Dedifferentiated amniotic fluid mesenchymal stem cell (primary cell): ENCODE measurements around the gene DCAF7.
A peak's percentile ranks its signal among the peaks of the same experiment; 100 is the strongest.

Experiments
- DNase-seq: peaks from one replicate; pipeline ENCODE4 v3.0.0-alpha.2; 2016; ENCODE audit errors: extremely low spot score

DCAF7 gene

DNA sequence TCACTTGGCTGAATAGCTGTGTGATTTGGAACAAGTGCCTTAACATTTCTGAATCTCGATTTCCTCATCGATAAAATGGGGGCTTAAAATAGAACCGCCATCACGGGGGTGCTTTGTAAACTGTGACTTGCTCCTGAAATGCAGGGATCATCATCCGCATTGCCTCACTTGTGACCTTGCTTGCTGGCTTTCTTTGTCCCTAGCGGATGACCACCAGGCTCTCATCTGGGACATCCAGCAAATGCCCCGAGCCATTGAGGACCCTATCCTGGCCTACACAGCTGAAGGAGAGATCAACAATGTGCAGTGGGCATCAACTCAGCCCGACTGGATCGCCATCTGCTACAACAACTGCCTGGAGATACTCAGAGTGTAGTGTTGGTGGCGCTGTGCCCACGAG lies 38.5 kb downstream of the DCAF7 start:
- DNase-seq, result no peak

DNA sequence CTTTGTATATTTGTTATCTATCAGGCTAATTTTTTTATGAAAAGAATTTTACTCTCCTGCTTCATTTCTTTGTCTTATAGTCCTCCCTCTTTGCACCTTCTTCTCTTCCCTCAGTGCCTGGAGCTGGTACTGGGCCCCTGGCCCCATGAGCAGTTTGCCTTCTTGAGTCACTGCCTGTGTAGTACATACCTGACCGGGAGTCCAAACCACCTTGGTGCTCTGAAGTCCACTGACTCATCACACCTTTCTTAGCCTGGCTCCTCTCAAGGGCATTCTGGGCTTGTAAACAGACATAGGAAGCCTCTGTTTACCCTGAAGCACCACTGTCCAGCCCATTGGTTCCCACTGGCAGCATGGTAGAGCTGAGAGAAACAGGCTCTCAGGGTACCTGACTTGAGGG lies 39.4 kb downstream of the DCAF7 start:
- no peak for DNase-seq

DNA sequence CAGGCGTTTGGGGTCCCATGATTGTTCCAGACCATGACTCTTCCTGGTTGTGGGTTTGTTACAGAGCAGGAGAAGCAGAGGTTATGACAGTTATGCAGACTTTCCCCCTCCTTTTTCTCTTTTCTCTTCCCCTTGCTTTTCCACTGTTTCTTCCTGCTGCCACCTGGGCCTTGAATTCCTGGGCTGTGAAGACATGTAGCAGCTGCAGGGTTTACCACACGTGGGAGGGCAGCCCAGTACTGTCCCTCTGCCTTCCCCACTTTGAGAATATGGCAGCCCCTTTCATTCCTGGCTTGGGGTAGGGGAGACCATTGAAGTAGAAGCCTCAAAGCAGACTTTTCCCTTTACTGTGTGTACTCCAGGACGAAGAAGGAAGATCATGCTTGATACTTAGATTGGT lies 42.5 kb downstream of the DCAF7 start:
- no peak for DNase-seq

DNA sequence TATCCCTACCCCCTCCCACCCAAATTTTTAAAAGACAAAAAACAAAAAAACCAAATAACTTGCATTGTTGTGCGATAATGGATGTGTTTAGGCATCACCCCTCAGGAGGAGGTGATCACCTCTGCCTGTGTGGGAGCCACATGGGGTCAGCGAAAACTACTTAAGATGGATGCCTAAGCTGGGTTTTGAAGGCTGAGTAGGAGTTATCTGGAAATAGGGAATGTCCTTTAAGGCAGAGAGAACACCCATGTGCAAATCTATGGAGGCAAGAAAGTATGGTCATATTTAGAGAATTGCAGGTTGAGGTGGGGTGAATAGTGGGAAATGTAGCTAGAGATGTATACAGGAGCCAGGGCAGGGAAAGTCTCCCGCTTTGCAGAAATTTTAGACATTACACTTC lies 44.9 kb downstream of the DCAF7 start:
- DNase-seq, result no peak

DNA sequence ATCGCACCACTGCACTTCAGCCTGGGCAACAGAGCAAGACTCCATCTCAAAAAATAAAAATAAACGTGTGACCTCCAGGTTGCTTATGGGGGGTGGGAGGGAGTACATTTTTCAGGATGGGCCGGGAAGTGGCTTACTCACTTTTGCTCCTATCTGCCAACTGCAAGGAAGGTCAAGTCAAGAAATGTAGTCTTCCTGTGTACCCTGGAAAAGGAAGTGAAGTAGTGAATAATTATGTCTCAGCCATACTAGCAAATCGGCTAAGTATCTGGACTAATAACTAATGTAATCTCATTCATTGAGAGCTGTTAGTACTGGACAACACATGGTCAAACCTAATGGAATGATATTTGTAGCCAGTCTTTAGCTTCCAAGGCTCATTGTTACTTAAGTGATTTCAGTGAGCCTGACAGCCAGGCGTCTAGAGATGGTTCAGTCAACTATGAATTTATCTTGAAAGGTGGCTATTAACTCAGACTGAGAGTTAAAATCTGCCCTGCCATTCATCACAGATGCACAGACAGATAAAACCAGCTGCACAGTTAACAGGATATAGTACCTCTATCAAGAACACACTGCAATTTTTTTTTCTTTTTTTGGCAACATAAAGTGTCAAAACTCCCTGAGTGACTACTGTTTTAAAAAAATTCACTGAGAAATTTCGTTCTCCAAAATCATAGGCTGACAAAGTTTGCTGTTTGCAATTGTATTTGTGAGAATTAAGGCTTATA lies 46.7 kb downstream of the DCAF7 start:
- no peak for DNase-seq

DNA sequence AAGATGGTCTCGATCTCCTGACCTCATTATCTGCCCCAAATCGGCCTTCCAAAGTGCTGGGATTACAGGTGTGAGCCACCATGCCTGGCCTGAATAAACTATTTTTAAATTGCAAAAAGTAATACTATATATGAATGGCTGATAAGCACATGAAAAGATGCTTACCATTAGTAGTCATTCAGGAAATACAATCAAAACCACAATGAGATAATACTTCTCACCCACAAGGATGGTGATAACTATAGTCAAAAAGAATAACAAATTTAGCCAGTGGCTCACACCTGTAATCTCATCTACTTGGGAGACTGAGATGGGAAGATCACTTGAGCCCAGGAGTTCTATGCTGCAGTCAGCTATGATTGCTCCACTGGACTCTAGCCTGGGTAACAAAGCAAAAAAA lies 48.0 kb downstream of the DCAF7 start:
- no peak for DNase-seq

DNA sequence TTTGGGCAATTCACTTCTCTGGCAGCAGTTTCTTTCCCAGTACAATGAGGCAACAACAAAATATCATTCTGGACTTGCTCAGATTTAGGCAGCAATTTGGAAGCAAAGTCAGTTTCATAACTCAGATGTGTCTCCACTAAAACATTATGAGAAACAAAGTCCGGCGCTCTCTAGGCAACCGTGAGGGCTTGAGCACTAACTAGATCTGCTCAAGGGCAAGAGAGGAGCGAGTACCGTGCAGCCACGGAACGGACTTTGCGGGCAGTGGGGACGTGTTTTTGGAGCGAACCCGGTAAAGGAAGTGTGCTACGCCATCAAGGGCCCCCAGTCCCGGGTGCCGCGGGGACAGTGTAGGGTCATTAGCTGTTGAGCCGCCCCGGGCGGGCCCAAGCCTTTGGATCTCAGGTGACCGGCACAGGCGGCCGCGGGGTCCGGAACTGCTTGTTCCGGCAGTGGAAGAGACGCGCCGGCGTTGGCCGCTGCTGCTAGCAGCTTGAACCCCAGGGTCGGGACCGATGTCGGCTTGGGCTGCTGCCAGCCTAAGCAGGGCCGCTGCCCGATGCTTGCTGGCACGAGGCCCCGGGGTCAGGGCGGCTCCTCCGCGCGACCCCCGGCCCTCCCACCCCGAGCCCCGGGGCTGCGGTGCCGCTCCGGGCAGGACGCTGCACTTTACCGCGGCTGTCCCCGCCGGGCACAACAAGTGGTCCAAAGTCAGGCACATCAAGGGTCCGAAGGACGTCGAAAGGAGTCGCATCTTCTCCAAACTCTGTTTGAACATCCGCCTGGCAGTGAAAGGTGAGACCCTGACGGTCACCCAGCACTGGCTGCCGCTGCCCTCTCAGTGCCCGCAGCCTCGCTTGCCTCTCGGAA lies 50.5 kb downstream of the DCAF7 start, which contains the start of gene TACO1:
Gene TACO1, plus strand, starts transcription at position 327 of the 870 bp plus-strand sequence. Its CDS starts 189 bp downstream, at position 516.
- DNase-seq, result peak; percentile 68

DNA sequence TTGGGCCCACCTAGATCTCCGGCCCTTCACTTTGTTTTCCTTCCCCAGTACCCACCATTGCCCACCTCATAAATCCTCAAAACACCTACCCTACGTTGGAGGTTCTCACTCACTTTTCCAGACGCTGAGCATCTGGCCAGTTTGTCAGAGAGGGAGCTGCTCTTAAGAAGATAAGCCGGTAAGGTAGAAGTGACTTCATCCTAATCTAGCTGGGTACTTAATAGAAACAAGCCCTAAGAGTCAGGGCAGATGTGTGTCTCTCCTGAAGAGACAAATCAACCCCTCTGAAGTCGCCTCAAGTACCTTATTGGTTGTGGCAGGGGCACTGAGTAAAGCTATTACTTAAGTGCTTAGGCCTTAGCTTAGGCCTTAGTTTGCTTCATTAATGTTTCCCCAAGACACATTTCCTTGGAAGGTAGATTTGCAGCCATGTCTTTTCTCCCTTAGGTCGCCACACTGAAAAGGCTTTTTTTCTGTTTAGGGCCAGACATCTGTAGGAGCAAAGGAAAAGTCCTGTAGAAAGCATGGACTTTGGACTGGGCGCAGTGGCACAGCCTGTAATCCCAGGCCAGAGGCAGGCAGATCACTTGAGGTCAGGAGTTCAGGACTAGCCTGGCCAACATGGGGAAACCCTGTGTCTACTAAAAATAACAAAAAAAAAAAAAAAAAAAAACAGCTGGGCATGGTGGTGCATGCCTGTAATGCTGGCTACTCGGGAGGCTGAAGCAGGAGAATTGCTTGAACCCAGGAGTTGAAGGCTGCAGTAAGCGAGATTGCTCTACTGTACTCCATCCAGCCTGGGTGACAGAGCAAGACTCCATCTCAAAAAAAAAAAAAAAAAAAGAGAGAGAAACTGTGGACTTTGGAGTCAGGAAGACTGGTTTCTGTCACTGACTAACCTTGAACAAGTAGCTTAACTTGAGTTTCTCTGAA lies 51.4 kb downstream of the DCAF7 start:
- no peak for DNase-seq

DNA sequence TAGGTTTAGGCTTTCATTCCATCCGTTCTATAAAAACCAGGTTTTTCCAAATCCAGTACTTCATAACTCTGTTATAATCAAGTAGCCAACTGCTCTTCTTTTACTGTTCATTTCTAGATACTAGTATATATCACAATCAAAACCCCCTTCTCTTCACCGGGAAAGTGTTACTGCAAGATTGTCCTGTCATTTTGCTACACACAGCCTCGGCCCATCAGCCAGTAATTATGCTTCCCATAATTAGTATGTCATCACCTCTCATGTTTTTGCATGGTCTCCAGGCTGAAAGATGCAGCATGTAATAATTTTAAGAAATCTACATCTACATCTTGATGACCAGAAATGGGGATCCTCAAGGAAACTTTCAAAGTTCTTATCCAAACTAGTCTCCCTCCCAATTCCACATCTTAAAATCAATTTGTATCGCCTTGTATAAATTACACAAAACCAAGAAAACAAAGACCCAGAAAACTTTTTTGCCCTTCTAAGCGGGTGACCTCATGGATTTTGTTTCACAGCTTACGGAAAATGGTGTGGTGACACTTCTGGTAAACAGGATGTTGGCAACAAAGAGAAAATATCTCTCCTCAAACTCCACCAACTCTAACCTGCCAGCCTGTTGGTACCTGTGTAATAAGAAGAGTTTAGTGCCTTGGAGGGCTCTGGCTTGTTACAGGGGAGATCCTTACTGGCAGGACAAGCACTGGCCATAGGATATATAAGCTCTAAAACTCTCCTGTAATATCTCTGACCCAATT lies 59.7 kb downstream of the DCAF7 start:
- no peak for DNase-seq

DNA sequence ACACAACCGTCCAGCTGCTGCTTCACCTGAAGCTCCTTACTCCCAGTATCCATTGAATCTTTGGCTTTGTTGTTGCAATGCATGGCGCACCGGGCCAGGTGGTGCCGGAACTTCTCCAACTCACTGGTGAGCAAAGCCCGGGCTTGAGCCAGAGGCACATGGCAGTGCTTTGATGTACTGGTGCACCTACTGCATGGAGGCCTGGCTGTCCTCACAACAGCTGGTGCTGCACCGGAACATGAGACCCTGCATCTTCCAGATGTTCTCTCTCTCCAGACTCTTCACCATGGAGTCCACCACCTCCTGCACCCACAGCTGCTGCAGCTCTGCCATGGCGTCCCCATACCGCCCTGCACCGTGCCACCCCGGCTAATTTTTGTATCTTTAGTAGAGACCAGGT lies 60.6 kb downstream of the DCAF7 start:
- no peak for DNase-seq

DNA sequence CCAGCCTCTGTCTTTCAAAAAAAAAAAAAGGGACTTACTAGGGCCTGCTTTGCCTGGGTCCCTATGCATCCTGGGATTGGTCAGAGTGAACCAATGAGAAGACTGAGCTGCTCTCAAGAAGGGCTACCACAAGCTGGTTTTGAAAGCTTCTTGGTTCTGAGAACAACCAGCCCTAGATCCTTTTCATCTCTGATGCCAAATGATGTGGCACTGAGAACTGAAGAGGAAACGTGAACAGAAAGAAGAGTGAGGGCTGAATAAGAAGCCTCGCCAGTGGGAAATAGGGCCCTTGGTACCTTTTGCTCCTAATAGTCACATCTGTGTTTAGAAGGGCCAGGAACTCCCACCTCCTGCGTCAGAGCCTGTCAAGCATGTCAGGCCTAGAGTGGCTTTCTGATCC lies 61.1 kb downstream of the DCAF7 start:
- no peak for DNase-seq

DNA sequence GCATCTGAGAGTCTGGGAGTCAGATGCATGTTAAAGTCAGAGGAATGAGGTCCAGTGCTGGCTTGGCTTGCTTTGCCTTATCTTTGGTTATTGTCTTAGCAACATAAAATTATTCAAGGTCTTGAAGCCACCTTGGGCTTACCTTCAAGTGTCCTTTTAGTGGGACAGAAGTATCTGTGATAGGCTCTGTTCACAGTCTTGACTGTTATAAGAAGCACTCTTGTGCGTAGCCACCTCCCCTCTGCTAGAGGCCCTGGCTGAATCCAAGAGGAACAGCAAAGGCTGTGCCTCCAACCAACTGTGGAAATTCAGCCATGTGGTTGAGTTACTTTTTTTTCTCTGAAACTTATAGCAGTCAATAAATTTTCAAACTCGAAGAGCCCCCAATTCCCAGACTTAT lies 63.4 kb downstream of the DCAF7 start:
- DNase-seq, result no peak

DNA sequence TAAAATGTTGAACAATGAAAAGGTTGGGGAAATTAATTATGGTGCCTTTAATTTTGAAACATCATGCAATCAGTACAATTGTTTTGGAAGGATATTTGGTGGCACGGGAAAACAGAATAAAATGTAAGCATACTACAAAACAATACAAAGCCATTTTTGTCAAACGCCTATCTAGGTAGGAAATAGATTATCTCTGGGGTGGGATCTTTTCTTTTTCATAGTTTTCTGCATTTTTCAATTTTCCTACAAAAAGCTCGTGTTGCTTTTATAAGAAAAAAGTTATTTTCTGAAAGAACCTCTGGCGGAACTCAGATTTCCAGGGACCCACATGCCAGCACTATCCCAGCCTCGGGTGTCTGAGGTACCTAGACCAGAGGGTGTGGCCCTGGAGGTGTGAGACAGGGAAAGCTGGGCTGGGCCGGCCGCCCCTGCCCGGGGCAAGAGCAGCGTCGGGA lies 71.0 kb downstream of the DCAF7 start:
- DNase-seq, result no peak

DNA sequence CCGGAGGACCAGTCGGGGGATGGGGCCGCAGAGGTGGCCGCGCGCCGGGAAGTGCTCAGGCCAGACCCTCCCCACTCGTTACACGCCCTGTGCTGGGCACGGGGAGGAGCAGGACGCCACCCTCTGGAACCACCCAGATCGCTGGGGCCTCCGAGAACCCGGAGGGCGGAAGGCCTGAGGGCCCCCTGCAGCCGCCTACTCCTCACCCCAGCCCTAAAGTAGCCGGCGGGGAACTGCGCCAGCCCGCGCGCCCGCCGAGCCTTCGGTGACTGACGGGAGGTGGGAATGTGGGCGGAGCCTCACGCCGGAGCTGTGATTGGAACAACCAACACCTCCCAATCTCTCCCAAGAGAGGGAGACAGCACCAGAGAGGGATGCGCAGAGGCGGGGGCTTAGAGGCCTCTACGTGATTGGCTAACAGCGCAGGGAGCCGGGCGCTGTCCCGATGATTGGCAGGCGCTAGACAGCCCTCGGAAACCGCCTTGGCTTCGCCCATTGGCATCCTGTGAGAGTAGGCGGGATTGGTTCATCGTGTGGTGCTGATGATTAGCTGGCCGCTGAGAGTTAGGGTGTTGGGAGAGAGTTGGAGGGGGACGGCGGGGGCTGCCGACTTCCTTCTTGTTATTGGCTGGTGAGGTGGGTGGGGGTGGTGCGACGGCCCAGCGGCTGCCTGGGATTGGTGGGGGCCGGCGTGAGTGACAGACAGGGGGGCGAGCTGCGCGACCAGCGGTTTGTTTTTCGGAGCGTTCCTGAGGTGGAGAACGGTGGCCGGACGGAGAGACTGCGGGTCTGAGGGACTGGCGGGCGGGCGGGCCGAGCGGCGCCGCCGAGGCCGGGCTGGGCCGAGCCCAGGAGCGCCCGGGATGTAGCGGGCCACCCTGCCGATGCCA lies 71.7 kb downstream of the DCAF7 start, which contains the start of gene MAP3K3:
Gene MAP3K3, plus strand, starts transcription at position 734 of the 890 bp plus-strand sequence. CDS start 343 bp downstream, outside the sequence.
- DNase-seq, result peak; percentile 100

DNA sequence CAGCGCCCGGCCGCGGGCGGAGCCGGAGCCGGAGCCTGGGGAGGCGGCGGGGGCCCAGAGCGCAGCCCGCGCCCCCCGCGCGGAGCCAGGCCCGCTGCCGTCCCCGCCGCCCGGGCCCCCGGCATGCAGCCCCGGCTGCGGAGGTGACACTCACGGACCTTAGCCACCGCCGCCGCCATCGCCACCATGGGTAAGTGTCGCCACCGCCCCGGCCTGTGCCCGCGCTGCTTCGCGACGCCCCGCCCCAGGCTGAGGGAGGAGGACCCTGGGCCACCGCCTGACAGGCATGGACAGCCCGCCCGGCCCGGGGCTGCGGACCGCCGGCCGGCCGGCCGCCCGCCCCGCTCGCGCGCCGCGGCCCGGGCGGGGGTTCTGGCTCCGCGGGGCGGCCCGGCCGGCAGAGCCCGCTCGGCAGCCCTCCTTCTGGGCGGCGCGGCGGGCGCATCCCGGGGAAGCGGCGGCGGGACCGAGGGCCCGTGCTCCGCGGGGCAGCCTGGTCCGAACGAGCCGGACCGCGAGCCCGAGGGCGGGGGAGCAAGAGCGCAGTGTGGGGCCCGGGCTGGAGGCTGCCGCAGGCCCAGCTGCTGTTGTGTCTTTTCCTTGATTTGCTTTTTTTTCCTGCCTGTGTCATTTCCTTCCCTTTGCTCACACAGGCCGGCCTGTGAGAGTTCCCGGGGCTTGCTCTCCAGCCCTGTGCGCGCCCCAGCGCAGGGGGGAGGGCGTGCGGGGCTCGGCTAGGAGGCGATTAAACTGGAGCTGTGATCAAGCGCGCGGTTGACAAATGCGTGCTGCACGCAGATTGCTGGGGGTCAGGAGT lies 72.5 kb downstream of the DCAF7 start:
- peak; percentile 37 for DNase-seq

DNA sequence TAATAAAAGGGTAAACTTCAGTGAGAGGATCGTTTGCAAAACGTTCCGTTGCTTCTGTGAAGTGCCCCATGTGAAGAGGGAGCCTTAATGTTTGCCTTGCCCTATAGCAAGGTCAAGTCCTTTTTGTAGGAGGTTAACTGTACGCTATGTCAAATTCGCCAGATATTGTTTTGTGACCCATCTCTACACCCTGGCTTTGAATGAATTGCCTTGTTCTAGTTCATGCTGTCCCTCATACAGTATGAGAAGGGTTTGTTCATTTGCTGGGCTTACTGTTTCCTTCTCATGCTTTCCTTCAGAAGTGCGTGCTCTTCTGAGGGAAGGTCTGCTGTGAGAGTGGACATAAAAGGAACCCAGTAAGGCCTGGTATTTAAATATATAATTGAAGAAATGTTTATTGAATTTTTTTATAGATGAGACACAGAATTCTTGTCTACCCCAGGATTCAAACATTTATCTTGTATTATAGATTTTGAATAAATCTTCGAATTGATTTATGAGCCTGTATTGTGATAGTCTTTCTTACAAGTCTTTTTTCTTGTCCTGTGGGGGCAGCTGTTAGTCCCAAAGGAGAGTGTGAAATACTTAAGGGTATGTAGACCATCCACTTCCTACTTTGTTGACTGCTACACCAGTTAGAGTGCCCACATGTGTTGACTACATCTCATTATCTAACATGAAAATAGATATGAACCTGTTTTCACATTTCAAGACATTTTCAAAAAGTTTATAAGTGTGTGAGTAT lies 73.7 kb downstream of the DCAF7 start:
- DNase-seq, result no peak

DNA sequence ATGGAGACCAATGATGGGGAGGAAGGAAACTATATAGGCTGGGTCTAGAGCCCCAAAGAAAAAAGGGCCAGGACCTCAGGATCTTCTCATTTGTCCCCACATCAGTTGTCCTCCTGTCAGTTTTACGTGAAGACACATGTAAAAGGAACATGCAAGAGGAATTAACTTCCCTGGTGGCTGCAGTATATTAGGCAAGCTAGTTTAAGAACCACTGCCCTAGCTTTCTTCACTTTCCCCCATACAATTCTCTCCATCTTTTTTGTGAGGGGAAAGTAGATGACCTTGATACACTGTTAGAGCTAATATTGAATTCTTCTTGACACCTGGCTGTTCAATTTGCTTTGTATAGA lies 74.2 kb downstream of the DCAF7 start:
- DNase-seq, result no peak

DNA sequence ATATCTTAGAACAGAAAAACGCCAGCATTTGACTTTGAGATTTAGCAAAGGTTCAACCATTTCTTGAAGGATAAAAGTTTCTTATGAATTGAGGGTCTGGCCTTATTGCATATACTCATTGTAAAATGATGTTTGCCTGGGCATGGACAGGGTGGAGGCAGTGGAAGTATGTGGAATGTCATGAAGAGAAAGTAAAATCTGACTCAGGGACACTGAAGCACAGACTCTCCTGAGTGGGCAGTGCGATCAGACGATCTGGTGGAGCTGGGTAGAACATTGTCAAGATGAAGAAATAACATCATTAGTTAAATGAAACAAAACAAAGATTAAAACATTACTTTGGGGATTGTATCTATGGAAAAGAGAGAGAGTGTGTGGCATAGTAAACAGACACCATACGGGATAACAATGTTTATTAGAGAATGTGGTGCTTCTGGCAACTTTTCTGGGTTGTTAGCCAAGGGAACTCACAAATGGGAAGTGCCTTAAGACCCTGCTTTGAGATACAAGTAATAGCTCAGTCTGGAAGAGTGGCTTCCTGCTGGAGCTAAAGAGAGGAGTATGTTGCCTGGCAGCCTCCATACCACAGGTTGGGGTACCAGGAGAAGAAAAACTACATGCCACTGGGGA lies 76.4 kb downstream of the DCAF7 start:
- DNase-seq, result peak; percentile 28
